Uterus (tissue), 4 donors: ENCODE measurements around the gene CUBN. TPM values are rescaled to one million over a fixed set of nuclear protein-coding genes. Genes with fewer than 3 reads are reported as not detected.

ENCODE experiments used
- DNase-seq, 2 donors: peaks; one replicate each; pipeline ENCODE4 v3.0.0-alpha.2; 2019 to 2020
- H3K27ac ChIP-seq, 2 donors: fragments of 200-600 bp; sonication (generic); 1 replicate in 1 of 2; 2 replicates in 1 of 2; pipeline ENCODE4 v1.5.1; 2016 to 2018
- H3K27me3 ChIP-seq, 2 donors: fragments of 200-600 bp; sonication (generic); one replicate each; pipeline ENCODE4 v1.5.1; 2018 to 2019; ENCODE audit warnings: control low read depth in 1 of 2
- H3K36me3 ChIP-seq, 2 donors: fragments of 200-600 bp; sonication (generic); one replicate each; pipeline ENCODE4 v1.5.1; 2019; ENCODE audit warnings: control low read depth in 1 of 2
- H3K4me1 ChIP-seq, 2 donors: fragments of 200-600 bp; sonication (generic); one replicate each; pipeline ENCODE4 v1.5.1; 2018 to 2019; ENCODE audit warnings: control low read depth in 1 of 2
- H3K4me3 ChIP-seq, 2 donors: fragments of 200-600 bp; sonication (generic); 1 replicate in 1 of 2; 2 replicates in 1 of 2; pipeline ENCODE4 v1.5.1; 2018 to 2019; ENCODE audit warnings: mild to moderate bottlenecking in 1 of 2
- H3K9me3 ChIP-seq, 2 donors: fragments of 200-600 bp; sonication (generic); one replicate each; pipeline ENCODE4 v1.5.1; 2019; ENCODE audit warnings: control low read depth in 1 of 2
- CTCF ChIP-seq, 4 experiments: fragments of 200-600 bp in 2 of 4; fragments of 450-650 bp in 2 of 4; sonication (generic) in 2 of 4; IDR thresholded peaks; one replicate each; pipeline ENCODE4 v1.5.1; 2016 to 2019; ENCODE audit warnings: antibody characterized with exemption in 4 of 4, mild to moderate bottlenecking in 2 of 4, moderate library complexity in 1 of 4
- POLR2A ChIP-seq, 2 donors: fragments of 450-650 bp; IDR thresholded peaks; one replicate each; pipeline ENCODE4 v1.6.1; 2016; ENCODE audit warnings: antibody characterized with exemption in 2 of 2, mild to moderate bottlenecking in 1 of 2, moderate library complexity in 1 of 2
- intact Hi-C: fragments of 100-400 bp; cut with DNase I; formaldehyde crosslinking; loops from one replicate; pipeline ENCODE4 v1.15.1; 2023; ENCODE audit warnings: low total_unique reads
- total RNA-seq, 4 donors: library from RNA; depleted of rRNA in 3 of 4; stranded (reverse); fragments of >200 nt in 3 of 4; gene quantifications; one replicate each; pipeline versions ENCODE4 v1.1.0 to v1.2.4, GENCODE V29; 2014 to 2023
- donor health status: DM: yes; HTN: yes; CAD: no.

Gene CUBN
- total RNA-seq, 4 donors from 2014 or later, result 3.5 to 9.5 (median 5.1) TPM

GRCh38 chr10:17076626-17077345 lies 52.8 kb downstream of the CUBN start:
- intact Hi-C loops, result no loop called here
- Histone ChIP-seq H3K4me3 (no peak overlapping the region), H3K36me3 (no peaks in the 10 kb centered on the region), H3K4me1 (no peaks in the 10 kb centered on the region), H3K9me3 (no peaks in the 10 kb centered on the region), H3K27ac (peak overlapping the region; percentile 67 to 68), H3K27me3 (no peaks in the 10 kb centered on the region)
- no peak for DNase-seq
- no peak for TF ChIP-seq CTCF (IDR thresholded peaks at IDR 0.05)
- no peak for TF ChIP-seq POLR2A (IDR thresholded peaks at IDR 0.05)

DNA sequence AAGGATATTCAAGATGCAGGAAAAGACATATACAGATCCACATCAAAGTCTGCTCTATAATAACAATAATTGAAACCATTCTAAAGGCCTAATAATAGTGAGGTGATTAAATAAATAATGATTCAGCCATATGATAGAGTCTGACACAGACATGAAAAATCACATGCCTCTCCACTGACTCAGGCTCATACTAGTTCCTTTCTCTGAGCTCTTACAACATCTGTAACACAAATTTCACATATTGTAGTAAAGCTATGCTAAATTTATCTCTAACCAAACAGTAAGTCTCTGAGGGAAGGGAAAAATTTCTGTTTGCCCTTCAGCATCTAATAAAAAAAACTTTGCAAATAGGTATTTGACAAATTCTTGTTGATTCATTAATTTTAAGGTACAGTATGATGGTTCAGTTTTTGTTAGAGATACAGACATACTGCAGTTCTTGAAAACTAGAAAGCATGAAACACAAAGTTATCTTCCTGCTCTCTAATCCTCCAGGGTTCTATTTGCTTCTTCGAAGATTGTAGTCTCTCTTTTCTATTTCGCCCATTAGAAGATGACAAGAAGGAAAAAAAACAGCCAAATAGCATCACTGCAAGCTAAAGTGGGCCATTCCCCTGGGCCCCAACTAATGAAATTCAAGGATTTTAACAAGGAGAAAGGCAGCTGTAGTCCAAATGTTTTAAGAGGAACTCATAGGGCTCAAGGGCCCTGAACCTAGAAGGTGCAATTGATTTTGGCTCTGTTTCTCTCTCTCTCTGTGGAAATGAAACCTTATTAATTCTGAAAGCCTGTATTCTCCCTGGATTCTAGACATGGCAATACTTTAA lies 53.9 kb downstream of the CUBN start:
- Histone ChIP-seq H3K4me1 (no peaks in the 10 kb centered on the region), H3K27ac (peak overlapping the region; percentile 67 to 68), H3K9me3 (no peaks in the 10 kb centered on the region), H3K27me3 (no peaks in the 10 kb centered on the region), H3K4me3 (no peak overlapping the region), H3K36me3 (no peaks in the 10 kb centered on the region)
- peak in 1 of 2 donors; percentile 38 for DNase-seq
- no peak for TF ChIP-seq POLR2A (IDR thresholded peaks at IDR 0.05)
- TF ChIP-seq CTCF (IDR thresholded peaks at IDR 0.05), result no peak
- intact Hi-C loops, result no loop called here

DNA sequence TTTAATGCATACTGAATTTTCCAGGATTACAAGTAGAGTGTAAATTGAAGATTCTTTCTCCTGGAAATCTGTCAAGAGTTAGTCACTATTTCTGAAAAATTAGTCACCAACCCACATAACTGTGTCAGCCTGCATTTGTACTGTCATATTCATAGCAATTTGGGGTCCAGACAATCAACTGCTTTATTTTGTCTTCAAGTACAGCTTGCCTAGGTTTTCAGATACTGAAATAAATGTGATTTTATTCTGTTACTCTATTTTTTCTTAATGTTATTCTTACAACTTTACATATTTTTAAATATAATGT lies 55.1 kb downstream of the CUBN start:
- no peak for DNase-seq
- no peak overlapping the region for H3K27ac ChIP-seq
- no peaks in the 10 kb centered on the region for H3K36me3 ChIP-seq
- TF ChIP-seq POLR2A (IDR thresholded peaks at IDR 0.05), result no peak
- no peaks in the 10 kb centered on the region for H3K9me3 ChIP-seq
- H3K4me3 ChIP-seq, result no peak overlapping the region
- H3K27me3 ChIP-seq, result no peaks in the 10 kb centered on the region
- intact Hi-C loops, result no loop called here
- no peaks in the 10 kb centered on the region for H3K4me1 ChIP-seq

- TF ChIP-seq CTCF (IDR thresholded peaks at IDR 0.05) (no peak), POLR2A (IDR thresholded peaks at IDR 0.05) (no peak)
- Histone ChIP-seq H3K27ac (no peak overlapping the region), H3K36me3 (no peaks in the 10 kb centered on the region), H3K27me3 (no peaks in the 10 kb centered on the region), H3K4me3 (no peak overlapping the region), H3K4me1 (no peaks in the 10 kb centered on the region), H3K9me3 (no peaks in the 10 kb centered on the region)
- intact Hi-C loops, result no loop called here
- no peak for DNase-seq
Measured at GRCh38 chr10:17073725-17074540, 55.7 kb downstream of the CUBN start.

DNA sequence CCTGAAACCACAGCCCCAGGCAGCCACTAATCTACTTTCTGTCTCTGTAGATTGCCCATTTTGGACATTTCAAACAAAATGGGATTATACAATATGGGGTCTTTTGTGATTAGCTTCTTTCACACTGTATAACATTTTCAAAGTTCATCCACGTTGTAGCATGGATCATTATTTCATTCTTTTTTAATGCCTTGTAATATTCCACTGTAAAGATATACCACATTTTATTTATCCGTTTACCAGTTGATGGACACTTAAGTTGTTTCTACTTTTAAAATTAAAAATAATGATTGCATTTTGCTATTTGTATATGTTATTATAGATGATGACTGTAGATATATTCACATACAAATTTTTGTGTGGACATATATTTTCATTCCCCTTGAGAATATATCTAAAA lies 60.7 kb downstream of the CUBN start:
- DNase-seq, result no peak
- intact Hi-C loops, result no loop called here

More for the DNA sequence above, 60.7 kb downstream of the CUBN start:
- TF ChIP-seq POLR2A (IDR thresholded peaks at IDR 0.05) (no peak), CTCF (IDR thresholded peaks at IDR 0.05) (no peak)
- no peak overlapping the region for H3K4me3 ChIP-seq
- no peak overlapping the region for H3K27ac ChIP-seq
- H3K27me3 ChIP-seq, result no peaks in the 10 kb centered on the region
- H3K4me1 ChIP-seq, result no peaks in the 10 kb centered on the region
- no peaks in the 10 kb centered on the region for H3K36me3 ChIP-seq
- no peaks in the 10 kb centered on the region for H3K9me3 ChIP-seq
